Tibial nerve (tissue), 4 donors: ENCODE results near the gene KIF5C. TPM values are rescaled to one million over a fixed set of nuclear protein-coding genes. Genes with fewer than 3 reads are reported as not detected.

Experiments
- DNase-seq, 2 donors: peaks; one replicate each; pipeline ENCODE4 v3.0.0-alpha.2; 2019; ENCODE audit warnings: low spot score in 2 of 2
- H3K27ac ChIP-seq, 4 donors: fragments of 200-600 bp; sonication (generic) in 3 of 4; one replicate each; pipeline ENCODE4 v1.5.1; 2017 to 2019; ENCODE audit warnings: mild to moderate bottlenecking in 1 of 4
- H3K27me3 ChIP-seq, 2 donors: fragments of 200-600 bp; sonication (generic) in 1 of 2; one replicate each; pipeline versions ENCODE4 v1.5.1 to v1.6.0; 2017 to 2019
- H3K36me3 ChIP-seq, 3 donors: fragments of 200-600 bp; sonication (generic); one replicate each; pipeline ENCODE4 v1.5.1; 2018 to 2019
- H3K4me1 ChIP-seq, 4 donors: fragments of 200-600 bp; sonication (generic) in 3 of 4; one replicate each; pipeline ENCODE4 v1.5.1; 2017 to 2019
- H3K4me3 ChIP-seq, 4 donors: fragments of 200-600 bp; sonication (generic) in 3 of 4; one replicate each; pipeline ENCODE4 v1.5.1; 2017 to 2019; ENCODE audit warnings: mild to moderate bottlenecking in 1 of 4, moderate library complexity in 1 of 4
- H3K9me3 ChIP-seq, 4 donors: fragments of 200-600 bp; sonication (generic) in 3 of 4; one replicate each; pipeline ENCODE4 v1.5.1; 2017 to 2019
- EP300 ChIP-seq, 2 donors: sonication (generic); formaldehyde crosslinking; IDR thresholded peaks; one replicate each; pipeline ENCODE4 v1.6.1; 2017; ENCODE audit warnings: antibody characterized with exemption in 2 of 2, mild to moderate bottlenecking in 1 of 2
- POLR2A ChIP-seq, 2 donors: fragments of 450-650 bp; IDR thresholded peaks; one replicate each; pipeline ENCODE4 v1.6.1; 2017; ENCODE audit warnings: antibody characterized with exemption in 2 of 2, mild to moderate bottlenecking in 2 of 2, moderate library complexity in 2 of 2
- WGBS, 2 donors: methylation state at CpG; one replicate each; pipeline ENCODE4 v1.1.5; 2018; 5-methylcytosine and 5-hydroxymethylcytosine counted together
- total RNA-seq, 4 donors: library from RNA; depleted of rRNA; stranded (reverse); fragments of >200 nt; gene quantifications; one replicate each; pipeline ENCODE4 v1.1.0, GENCODE V29; 2016
- TF ChIP-seq, protein P1 (sequence below), 5 experiments: fragments of 200-600 bp in 3 of 5; fragments of 450-650 bp in 2 of 5; sonication (generic) in 3 of 5; IDR thresholded peaks; one replicate each; pipeline ENCODE4 v1.5.1; 2016 to 2019; ENCODE audit warnings: antibody characterized with exemption in 5 of 5, mild to moderate bottlenecking in 3 of 5, moderate library complexity in 2 of 5

The KIF5C gene
- total RNA-seq, 4 donors from 2014 or later, result 10.8 to 47.9 (median 23.6) TPM

GRCh38 chr2:148999451-148999921 is 124.5 kb downstream of the KIF5C start:
- Histone ChIP-seq H3K9me3 (no peaks in the 10 kb centered on the region), H3K36me3 (no peaks in the 10 kb centered on the region), H3K4me1 (peaks cover 0 to 8% (median 0%) of the 10 kb centered on the region in 4 donors), H3K4me3 (no peak overlapping the region), H3K27me3 (no peaks in the 10 kb centered on the region), H3K27ac (no peak overlapping the region)
- DNase-seq, result no peak
- TF ChIP-seq EP300 (IDR thresholded peaks at IDR 0.05), result no peak
- no peak for TF ChIP-seq POLR2A (IDR thresholded peaks at IDR 0.05)
- TF ChIP-seq, protein P1, sequence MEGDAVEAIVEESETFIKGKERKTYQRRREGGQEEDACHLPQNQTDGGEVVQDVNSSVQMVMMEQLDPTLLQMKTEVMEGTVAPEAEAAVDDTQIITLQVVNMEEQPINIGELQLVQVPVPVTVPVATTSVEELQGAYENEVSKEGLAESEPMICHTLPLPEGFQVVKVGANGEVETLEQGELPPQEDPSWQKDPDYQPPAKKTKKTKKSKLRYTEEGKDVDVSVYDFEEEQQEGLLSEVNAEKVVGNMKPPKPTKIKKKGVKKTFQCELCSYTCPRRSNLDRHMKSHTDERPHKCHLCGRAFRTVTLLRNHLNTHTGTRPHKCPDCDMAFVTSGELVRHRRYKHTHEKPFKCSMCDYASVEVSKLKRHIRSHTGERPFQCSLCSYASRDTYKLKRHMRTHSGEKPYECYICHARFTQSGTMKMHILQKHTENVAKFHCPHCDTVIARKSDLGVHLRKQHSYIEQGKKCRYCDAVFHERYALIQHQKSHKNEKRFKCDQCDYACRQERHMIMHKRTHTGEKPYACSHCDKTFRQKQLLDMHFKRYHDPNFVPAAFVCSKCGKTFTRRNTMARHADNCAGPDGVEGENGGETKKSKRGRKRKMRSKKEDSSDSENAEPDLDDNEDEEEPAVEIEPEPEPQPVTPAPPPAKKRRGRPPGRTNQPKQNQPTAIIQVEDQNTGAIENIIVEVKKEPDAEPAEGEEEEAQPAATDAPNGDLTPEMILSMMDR (IDR thresholded peaks at IDR 0.05), result no peak
- 46 to 56% methylated on average over 7 of the region's 7 CpGs for WGBS, 2 donors

GRCh38 chr2:149000158-149000938 is 125.3 kb downstream of the KIF5C start:
- no peak overlapping the region for H3K27ac ChIP-seq
- no peaks in the 10 kb centered on the region for H3K36me3 ChIP-seq
- H3K4me1 ChIP-seq, result peaks cover 0 to 15% (median 0%) of the 10 kb centered on the region in 4 donors
- no peak overlapping the region for H3K4me3 ChIP-seq
- no peak for TF ChIP-seq EP300 (IDR thresholded peaks at IDR 0.05)
- TF ChIP-seq, protein P1 (IDR thresholded peaks at IDR 0.05), result no peak
- TF ChIP-seq POLR2A (IDR thresholded peaks at IDR 0.05), result no peak
- no peak for DNase-seq
- no peaks in the 10 kb centered on the region for H3K27me3 ChIP-seq
- H3K9me3 ChIP-seq, result no peaks in the 10 kb centered on the region
- 52 to 53% methylated on average over 6 of the region's 6 CpGs for WGBS, 2 donors

DNA sequence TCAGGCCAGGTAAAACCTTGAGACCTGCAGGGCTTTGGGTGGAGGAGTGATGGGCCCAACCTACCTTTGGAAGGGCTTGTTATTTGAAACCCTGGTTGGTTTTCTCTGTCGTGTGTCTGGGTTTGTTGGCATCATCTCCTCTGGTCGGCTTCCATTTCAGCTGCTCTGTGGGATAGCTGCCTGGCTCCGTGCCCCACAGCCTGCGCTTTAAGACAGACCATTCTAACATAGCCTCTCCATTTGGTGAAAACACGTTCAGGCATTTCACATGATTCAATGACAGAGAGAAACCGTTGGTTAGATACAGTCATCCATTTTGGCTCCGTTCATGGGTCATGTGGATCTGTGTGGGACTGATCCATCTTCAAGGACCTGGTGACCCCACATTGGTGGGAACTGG is 126.5 kb downstream of the KIF5C start:
- Histone ChIP-seq H3K4me3 (no peak overlapping the region), H3K36me3 (no peaks in the 10 kb centered on the region), H3K9me3 (no peaks in the 10 kb centered on the region), H3K27me3 (no peaks in the 10 kb centered on the region), H3K4me1 (peaks cover 0 to 21% (median 0%) of the 10 kb centered on the region in 4 donors), H3K27ac (no peak overlapping the region)
- WGBS, 2 donors, result 89% methylated on average over 6 to 7 of the region's 7 CpGs
- DNase-seq, result no peak
- TF ChIP-seq, protein P1 (IDR thresholded peaks at IDR 0.05), result no peak
- no peak for TF ChIP-seq EP300 (IDR thresholded peaks at IDR 0.05)
- no peak for TF ChIP-seq POLR2A (IDR thresholded peaks at IDR 0.05)

GRCh38 chr2:149002378-149002890 is 127.4 kb downstream of the KIF5C start:
- H3K27ac ChIP-seq, result no peak overlapping the region
- DNase-seq, result no peak
- TF ChIP-seq, protein P1 (IDR thresholded peaks at IDR 0.05), result no peak
- TF ChIP-seq EP300 (IDR thresholded peaks at IDR 0.05) (no peak), POLR2A (IDR thresholded peaks at IDR 0.05) (no peak)
- WGBS, 2 donors, result 96 to 97% methylated on average over 14 of the region's 14 CpGs
- H3K4me3 ChIP-seq, result no peak overlapping the region
- H3K9me3 ChIP-seq, result no peaks in the 10 kb centered on the region
- no peaks in the 10 kb centered on the region for H3K36me3 ChIP-seq
- H3K27me3 ChIP-seq, result no peaks in the 10 kb centered on the region
- peaks cover 0 to 21% (median 0%) of the 10 kb centered on the region in 4 donors for H3K4me1 ChIP-seq
